ENCODE results near the gene POLR2M. TPM values are rescaled to one million over a fixed set of nuclear protein-coding genes. Genes with fewer than 3 reads are reported as not detected.

Gene POLR2M
- 100 to 1,000 TPM in 3 of 4 donors, 10 to 100 TPM in 1; 35.6 to 369 (median 145) TPM for total RNA-seq

- TF ChIP-seq CTCF (IDR thresholded peaks at IDR 0.05; ENCODE audit: low read depth), result no peak
Measured at GRCh38 chr15:57706405-57707209, at the start of gene POLR2M. POLR2M (plus strand) TSS chr15:57706714; CDS start chr15:57706843, 129 bp downstream.

DNA sequence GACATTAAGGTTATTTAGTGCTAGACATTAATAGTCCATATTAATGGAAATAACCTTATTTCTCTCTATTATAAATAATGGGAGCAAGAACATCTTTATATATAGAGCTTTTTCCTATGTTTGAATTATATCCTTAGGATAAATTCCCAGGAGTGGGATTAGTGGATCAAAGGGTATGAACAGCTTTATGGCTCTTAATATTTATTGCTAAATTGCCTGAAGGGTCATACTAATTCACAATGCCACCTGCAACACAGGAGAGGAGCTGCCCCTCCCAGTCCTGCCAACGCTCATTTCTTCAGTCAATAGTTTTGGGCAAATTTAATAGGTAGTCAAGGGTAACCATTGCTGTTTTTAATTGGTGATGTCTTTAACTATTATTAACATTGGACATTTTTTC, 48.9 kb upstream of the POLR2M start:
- no peak for TF ChIP-seq CTCF (IDR thresholded peaks at IDR 0.05; ENCODE audit: low read depth)

GRCh38 chr15:57662091-57662744, 44.3 kb upstream of the POLR2M start:
- no peak for TF ChIP-seq CTCF (IDR thresholded peaks at IDR 0.05; ENCODE audit: low read depth)

DNA sequence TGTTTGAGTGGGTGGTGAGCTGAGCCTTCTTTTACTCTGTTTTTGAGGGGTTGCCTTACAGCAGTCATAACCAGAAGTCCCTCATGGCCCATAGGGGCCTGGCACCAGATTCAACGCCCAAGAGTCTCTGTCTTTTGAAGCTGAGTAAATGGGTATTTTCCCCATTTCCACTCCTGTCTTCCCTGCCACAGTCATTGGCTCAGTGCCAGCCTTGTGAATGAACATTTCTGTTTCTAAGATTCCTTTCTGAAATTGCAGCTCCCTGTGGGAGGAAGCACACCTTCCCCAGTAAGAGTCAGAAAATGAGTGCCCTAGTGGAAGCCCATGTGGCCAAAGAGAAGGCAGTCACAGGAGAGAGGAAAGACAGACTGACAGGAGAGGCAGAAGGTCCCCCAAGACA, 43.7 kb upstream of the POLR2M start:
- TF ChIP-seq CTCF (IDR thresholded peaks at IDR 0.05; ENCODE audit: low read depth), result no peak

DNA sequence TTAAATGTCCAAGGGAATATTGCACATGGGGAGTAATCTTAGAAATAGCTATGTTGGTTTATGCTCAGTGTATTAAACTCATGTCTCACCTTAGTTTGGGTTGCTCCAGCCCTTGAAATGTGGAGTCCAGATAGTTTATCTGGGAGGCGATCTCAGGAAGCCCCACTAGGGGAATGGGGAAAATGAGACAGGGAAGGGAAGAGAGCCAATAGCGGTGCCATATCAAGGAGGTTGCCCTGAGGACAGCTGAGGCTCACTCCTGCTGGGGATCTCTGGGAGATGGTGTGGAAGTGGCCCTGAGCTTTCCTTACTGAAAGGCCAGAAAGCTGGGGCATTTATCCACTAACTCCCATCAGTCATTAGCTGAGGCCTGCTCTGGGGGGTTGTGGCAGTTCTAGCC, 43.3 kb upstream of the POLR2M start:
- no peak for TF ChIP-seq CTCF (IDR thresholded peaks at IDR 0.05; ENCODE audit: low read depth)

DNA sequence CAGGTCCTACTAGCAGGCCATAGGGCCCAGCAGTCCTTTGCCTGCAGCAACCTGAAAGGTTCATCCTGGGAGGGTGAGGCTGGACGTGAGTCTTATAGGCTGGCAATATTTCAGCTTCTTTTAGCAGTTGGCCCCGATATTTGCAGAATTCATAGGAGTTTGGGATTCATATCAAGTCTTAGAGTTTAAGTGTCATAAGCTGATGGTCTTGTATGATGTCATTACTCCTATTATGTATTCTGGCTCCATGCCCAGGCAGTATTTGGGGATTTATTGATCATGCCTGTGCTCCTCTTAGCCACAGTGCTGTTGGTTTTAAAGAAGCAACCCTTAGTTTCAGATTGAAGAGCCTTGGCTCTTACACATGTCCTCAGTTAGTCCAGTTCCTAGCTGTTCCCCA, 41.3 kb upstream of the POLR2M start:
- no peak for TF ChIP-seq CTCF (IDR thresholded peaks at IDR 0.05; ENCODE audit: low read depth)

DNA sequence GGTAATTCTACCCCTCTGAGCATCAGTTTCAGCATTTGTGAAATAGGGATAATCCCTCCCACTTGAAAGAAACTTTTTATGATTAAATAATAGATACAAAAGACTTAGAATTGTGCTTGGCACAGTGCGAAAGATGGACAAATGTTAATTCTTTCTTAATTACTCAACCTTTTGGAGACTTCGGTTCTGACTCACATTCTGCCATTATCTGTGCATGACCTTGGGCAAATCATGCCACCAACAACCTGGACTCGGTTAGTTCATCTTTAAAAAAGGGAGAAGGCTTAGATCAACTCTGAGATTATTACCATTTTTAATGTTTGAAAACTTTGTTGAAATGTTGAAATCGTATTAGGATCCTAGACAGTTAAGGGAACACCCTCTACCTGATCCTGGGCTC, 40.6 kb upstream of the POLR2M start:
- TF ChIP-seq CTCF (IDR thresholded peaks at IDR 0.05; ENCODE audit: low read depth), result no peak

All from subcutaneous adipose tissue (tissue), 4 donors.